Smooth muscle cell of bladder (primary cell): ENCODE results near the gene CPLANE1. TPM values are rescaled to one million over a fixed set of nuclear protein-coding genes. Genes with fewer than 3 reads are reported as not detected.

Source experiments
- total RNA-seq: library from RNA; depleted of rRNA; stranded (reverse); fragments of >200 nt; gene quantifications from 2 replicates; pipeline ENCODE4 v1.2.3, GENCODE V29; 2014

CPLANE1 gene
- total RNA-seq: 14.4 and 17.0 TPM in 2 replicates

GRCh38 chr5:37248970-37249814, at the start of gene CPLANE1:
Gene CPLANE1 (minus strand): TSS chr5:37249376. CDS start chr5:37247698, 1,678 bp downstream.

Other genes with a start within 250 kb of the CPLANE1 start
- gene NUP155, start 121.7 kb upstream of the CPLANE1 start, total RNA-seq: 22.8 and 23.6 TPM in 2 replicates
- 31.2 and 38.4 TPM in 2 replicates for gene WDR70, start 129.9 kb upstream of the CPLANE1 start, total RNA-seq